Measurements from ENCODE around the gene GOLGA5.

DNA sequence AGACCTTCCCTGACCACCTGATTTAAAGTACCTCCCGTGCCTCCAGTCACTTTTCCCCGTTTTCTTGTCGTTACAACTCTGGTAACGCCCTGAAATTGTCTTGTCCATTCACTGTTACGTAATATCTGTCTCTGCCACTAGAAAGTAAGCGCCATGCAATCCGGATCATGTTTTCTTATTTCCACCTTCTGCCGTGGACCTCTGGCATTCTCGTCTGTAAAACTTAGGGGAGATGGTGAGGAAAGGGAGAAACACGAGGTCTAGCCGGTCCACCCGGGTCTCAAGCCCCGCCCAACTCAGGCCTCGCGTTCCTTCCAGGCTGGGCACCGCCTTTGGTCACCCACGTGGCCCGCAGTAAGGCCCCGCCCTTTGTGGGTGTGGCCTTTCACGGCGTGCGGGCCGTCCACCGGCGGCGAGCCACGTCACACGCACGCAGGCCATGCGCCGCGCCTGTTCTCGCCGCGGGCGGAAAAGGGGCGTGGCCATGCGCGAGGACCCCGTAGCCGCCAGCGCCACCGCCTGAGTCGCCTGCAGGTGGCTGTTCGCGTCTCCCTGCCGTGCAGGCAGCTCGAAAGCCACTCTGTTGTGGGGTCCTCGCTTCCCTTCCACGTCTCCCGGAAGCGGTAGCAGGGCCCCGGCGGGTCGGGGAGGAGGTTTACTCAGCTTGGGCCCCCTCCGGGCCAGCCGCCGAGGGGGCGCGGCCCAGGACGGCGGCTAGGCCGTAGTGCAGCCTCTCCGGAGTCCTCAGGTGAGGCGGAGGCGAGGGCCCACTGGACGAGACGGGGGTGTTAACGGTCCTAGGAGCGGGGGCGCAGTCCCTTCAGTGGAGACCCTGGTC lies at the start of gene GOLGA5:
- TF ChIP-seq, protein P1, sequence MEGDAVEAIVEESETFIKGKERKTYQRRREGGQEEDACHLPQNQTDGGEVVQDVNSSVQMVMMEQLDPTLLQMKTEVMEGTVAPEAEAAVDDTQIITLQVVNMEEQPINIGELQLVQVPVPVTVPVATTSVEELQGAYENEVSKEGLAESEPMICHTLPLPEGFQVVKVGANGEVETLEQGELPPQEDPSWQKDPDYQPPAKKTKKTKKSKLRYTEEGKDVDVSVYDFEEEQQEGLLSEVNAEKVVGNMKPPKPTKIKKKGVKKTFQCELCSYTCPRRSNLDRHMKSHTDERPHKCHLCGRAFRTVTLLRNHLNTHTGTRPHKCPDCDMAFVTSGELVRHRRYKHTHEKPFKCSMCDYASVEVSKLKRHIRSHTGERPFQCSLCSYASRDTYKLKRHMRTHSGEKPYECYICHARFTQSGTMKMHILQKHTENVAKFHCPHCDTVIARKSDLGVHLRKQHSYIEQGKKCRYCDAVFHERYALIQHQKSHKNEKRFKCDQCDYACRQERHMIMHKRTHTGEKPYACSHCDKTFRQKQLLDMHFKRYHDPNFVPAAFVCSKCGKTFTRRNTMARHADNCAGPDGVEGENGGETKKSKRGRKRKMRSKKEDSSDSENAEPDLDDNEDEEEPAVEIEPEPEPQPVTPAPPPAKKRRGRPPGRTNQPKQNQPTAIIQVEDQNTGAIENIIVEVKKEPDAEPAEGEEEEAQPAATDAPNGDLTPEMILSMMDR (IDR thresholded peaks at IDR 0.05): no peak
- no peak for TF ChIP-seq EZH2 (IDR thresholded peaks at IDR 0.05; ENCODE audit: borderline replicate concordance, insufficient read depth, low read depth, low read length, poor library complexity, severe bottlenecking)
